GM13976 (cell line): ENCODE data around the gene IL4R.
"Not testable (repeated sequence)": the region's sequence is repeated elsewhere in the genome, so short reads cannot be mapped to it uniquely, and the experiment has no call there.

Experiments
- DNase-seq: peaks from one replicate; pipeline ENCODE4 v3.0.0; 2012; ENCODE audit warnings: low spot score
- in situ Hi-C: fragments of 300-500 bp; cut with MboI; formaldehyde crosslinking; loops from one replicate; pipeline ENCODE4 v1.12.0; 2022; ENCODE audit warnings: low sequenced_read_pairs, mixed read lengths, inconsistent platforms; ENCODE audit not compliant: unreplicated experiment
- TF ChIP-seq, protein P1 (sequence below): IDR thresholded peaks from 2 replicates; pipeline ENCODE4 v1.5.1; 2012; ENCODE audit warnings: borderline replicate concordance, mild to moderate bottlenecking; ENCODE audit not compliant: insufficient read depth; ENCODE audit errors: extremely low read depth, missing control alignments, control extremely low read depth

IL4R gene

DNA sequence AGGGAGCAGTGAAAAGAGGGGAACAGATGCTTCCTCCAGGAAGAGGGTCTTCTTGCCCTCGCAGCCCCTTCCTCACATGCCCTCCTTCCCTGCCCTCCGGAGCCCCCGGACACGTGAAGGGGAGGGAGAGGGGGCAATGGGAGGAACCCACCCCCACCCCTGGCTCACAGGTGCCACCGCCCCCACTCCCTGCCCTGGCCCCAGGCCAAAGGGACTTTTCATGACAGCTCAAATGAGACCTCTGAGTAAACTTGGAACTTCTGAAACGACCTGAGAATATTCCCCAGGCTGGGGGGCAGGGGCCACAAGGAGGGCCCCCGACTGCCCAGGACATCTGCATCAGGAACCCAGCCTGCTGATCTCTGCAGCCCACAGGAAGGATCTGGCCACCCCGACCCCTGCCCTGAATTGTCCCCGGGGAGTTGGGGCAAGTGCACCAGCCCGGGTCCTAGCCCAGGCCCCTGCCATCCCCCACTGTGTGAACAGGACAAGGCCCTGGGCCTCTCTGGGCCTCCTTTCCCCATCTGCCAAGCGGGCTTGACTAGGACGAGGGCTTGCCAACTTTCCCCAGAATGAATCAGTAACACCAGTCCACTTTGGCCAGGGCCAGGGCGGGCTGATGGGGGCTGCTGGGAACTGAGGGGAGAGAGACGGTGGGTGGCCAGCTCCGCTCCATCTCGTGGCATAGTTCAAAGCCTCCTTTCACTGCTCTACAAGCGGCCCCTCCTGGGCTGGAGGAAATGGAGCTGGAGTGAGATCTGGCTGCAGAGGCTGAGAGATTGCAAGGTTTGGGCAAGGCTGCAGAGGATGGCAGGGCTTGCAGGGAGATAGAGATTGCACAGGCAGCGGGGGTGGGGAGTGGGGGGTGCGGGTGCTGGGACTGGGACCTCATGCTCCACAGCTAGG, 92.0 kb downstream of the IL4R start:
- TF ChIP-seq, protein P1, sequence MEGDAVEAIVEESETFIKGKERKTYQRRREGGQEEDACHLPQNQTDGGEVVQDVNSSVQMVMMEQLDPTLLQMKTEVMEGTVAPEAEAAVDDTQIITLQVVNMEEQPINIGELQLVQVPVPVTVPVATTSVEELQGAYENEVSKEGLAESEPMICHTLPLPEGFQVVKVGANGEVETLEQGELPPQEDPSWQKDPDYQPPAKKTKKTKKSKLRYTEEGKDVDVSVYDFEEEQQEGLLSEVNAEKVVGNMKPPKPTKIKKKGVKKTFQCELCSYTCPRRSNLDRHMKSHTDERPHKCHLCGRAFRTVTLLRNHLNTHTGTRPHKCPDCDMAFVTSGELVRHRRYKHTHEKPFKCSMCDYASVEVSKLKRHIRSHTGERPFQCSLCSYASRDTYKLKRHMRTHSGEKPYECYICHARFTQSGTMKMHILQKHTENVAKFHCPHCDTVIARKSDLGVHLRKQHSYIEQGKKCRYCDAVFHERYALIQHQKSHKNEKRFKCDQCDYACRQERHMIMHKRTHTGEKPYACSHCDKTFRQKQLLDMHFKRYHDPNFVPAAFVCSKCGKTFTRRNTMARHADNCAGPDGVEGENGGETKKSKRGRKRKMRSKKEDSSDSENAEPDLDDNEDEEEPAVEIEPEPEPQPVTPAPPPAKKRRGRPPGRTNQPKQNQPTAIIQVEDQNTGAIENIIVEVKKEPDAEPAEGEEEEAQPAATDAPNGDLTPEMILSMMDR = no peak
- in situ Hi-C loops = no loop called here
- no peak for DNase-seq

DNA sequence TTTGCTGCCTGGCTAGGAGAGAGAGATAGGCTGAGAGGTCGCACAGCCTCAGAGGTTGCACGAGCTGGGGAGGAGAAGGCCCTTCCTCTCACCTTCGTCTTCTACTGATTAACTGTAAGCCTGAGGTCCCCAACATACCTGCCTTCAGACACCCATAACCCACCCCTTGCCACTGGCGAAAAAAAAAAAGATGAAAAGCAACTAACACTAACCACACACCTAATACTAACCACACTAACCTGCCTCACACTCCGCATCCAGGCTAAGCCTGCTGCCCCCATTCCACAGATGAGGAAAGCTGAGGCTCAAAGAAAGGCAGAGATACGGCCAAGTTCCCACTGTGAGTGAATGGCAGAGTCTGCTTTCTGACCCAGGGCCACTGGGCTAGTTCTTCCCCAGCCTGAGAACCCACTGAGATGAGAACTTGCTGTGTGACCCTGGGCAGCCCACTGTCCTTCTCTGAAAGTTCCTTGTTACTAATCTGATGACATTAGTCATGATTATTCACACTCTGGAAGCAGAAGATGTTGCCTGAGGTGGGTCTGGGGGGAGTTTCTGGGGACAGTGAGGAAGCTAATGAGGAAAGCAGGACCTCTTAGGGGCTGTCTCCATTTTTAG, 92.8 kb downstream of the IL4R start:
- TF ChIP-seq, protein P1 = no peak
- in situ Hi-C loops = no loop called here
- DNase-seq = no peak

GRCh38 chr16:27407133-27407532, 93.4 kb downstream of the IL4R start:
- in situ Hi-C loops = no loop called here
- DNase-seq = no peak
- TF ChIP-seq, protein P1 = no peak

- TF ChIP-seq, protein P1 = no peak
- in situ Hi-C loops = no loop called here
- DNase-seq = no peak
These were observed 94.3 kb downstream of the IL4R start for GRCh38 chr16:27408012-27408601.

DNA sequence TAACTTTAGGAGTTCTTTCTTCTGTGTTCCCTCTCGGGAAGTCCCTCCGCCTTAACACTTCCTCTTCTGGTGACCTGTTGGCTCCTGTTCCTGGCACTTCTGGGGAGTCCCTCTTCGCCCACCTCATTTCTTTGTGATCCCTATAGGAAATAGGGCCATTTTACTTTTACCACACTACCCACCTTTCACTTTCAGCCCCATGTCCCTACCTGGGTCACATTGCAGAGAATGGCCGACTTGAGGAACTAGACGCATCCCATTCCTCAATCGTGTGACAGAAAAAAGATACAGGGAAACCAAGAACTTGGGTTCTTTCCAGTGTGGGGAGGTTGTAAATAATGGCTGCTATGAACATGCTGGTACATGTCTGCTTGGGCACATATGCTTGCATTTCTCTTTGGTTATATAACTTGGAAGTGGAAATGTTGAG, 94.8 kb downstream of the IL4R start:
- TF ChIP-seq, protein P1 = no peak
- in situ Hi-C loops = no loop called here
- peak; percentile 22 for DNase-seq

GRCh38 chr16:27409958-27410357, 96.2 kb downstream of the IL4R start:
- in situ Hi-C loops, DNase-seq: not testable (repeated sequence)

DNA sequence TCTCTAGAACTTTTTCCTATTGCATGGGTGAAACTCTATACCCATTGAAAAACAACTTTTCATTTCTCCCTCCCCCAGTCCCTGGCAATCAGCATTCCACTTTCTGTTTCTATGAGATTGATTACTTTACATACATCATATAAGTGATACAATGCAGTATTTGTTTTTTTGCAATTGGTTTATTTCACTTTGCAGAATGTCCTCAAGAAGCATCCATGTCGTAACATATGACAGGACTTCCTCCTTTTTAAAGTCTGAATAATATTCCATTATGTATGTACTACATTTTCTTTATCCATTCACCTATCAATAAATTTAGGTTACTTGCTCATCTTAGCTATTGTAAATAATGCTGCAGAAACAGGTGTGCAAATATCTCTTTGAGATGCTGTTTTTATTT, 97.0 kb downstream of the IL4R start:
- TF ChIP-seq, protein P1 = no peak
- in situ Hi-C loops = no loop called here
- DNase-seq = no peak
